Measurements from ENCODE around the gene SPG7.

The SPG7 gene

GRCh38 chr16:89554343-89554742, 46.1 kb downstream of the SPG7 start:
- TF ChIP-seq POLR2A (IDR thresholded peaks at IDR 0.05; ENCODE audit: extremely low read depth, insufficient read length) (no peak), MAX (IDR thresholded peaks at IDR 0.05; ENCODE audit: low read depth, low read length) (no peak), CTCF (IDR thresholded peaks at IDR 0.05; ENCODE audit: low read depth, low read length) (no peak), MYC (IDR thresholded peaks at IDR 0.05; ENCODE audit: low read depth, low read length) (no peak)
- DNase-seq (ENCODE audit: low read depth) = no peak
- H3K4me3 ChIP-seq (ENCODE audit: low read depth, low read length) = no peak overlapping the region

- DNase-seq (ENCODE audit: low read depth) = no peak
- H3K4me3 ChIP-seq (ENCODE audit: low read depth, low read length) = no peak overlapping the region
- no peak for TF ChIP-seq CTCF (IDR thresholded peaks at IDR 0.05; ENCODE audit: low read depth, low read length)
- TF ChIP-seq MAX (IDR thresholded peaks at IDR 0.05; ENCODE audit: low read depth, low read length) = no peak
These were observed 47.1 kb downstream of the SPG7 start for GRCh38 chr16:89555265-89555664.

- no peak overlapping the region for H3K4me3 ChIP-seq (ENCODE audit: low read depth, low read length)
- TF ChIP-seq CTCF (IDR thresholded peaks at IDR 0.05; ENCODE audit: low read depth, low read length) = no peak
- TF ChIP-seq MAX (IDR thresholded peaks at IDR 0.05; ENCODE audit: low read depth, low read length) = no peak
- no peak for TF ChIP-seq MYC (IDR thresholded peaks at IDR 0.05; ENCODE audit: low read depth, low read length)
- no peak for TF ChIP-seq POLR2A (IDR thresholded peaks at IDR 0.05; ENCODE audit: extremely low read depth, insufficient read length)
These were observed 47.6 kb downstream of the SPG7 start for GRCh38 chr16:89555780-89556179.

GRCh38 chr16:89556750-89557689, 48.8 kb downstream of the SPG7 start:
- peak; percentile 83 for DNase-seq (ENCODE audit: low read depth)
- H3K4me3 ChIP-seq (ENCODE audit: low read depth, low read length) = no peak overlapping the region
- TF ChIP-seq MYC (IDR thresholded peaks at IDR 0.05; ENCODE audit: low read depth, low read length) (peak; percentile 62; the same call in 1 of the 2 replicates), POLR2A (IDR thresholded peaks at IDR 0.05; ENCODE audit: extremely low read depth, insufficient read length) (no peak), CTCF (IDR thresholded peaks at IDR 0.05; ENCODE audit: low read depth, low read length) (peak; percentile 98), MAX (IDR thresholded peaks at IDR 0.05; ENCODE audit: low read depth, low read length) (peak; percentile 85)

More at GRCh38 chr16:89555780-89556179, 47.6 kb downstream of the SPG7 start:
- no peak for DNase-seq (ENCODE audit: low read depth)

GRCh38 chr16:89557690-89558490, 49.7 kb downstream of the SPG7 start:
- no peak overlapping the region for H3K4me3 ChIP-seq (ENCODE audit: low read depth, low read length)
- TF ChIP-seq POLR2A (IDR thresholded peaks at IDR 0.05; ENCODE audit: extremely low read depth, insufficient read length) (no peak), MAX (IDR thresholded peaks at IDR 0.05; ENCODE audit: low read depth, low read length) (no peak), CTCF (IDR thresholded peaks at IDR 0.05; ENCODE audit: low read depth, low read length) (no peak), MYC (IDR thresholded peaks at IDR 0.05; ENCODE audit: low read depth, low read length) (no peak)
- DNase-seq (ENCODE audit: low read depth) = no peak

Measured in NB4 (cell line).